ENCODE results near the gene RPTOR. TPM values are rescaled to one million over a fixed set of nuclear protein-coding genes. Genes with fewer than 3 reads are reported as not detected.

Gene RPTOR
- total RNA-seq, 1 experiment from 2014 or later = 26.3 TPM

- DNase-seq (ENCODE audit: low spot score) = no peak
Observed at GRCh38 chr17:80923211-80924110, 378.8 kb downstream of the RPTOR start.

GRCh38 chr17:80924111-80924806 is 379.6 kb downstream of the RPTOR start:
- no peak for DNase-seq (ENCODE audit: low spot score)

GRCh38 chr17:80924807-80925610 is 380.4 kb downstream of the RPTOR start:
- no peak for DNase-seq (ENCODE audit: low spot score)

- DNase-seq (ENCODE audit: low spot score) = no peak
Observed at GRCh38 chr17:80925688-80926335, 381.2 kb downstream of the RPTOR start.

- DNase-seq (ENCODE audit: low spot score) = no peak
Observed at GRCh38 chr17:80926591-80927250, 382.1 kb downstream of the RPTOR start.

DNA sequence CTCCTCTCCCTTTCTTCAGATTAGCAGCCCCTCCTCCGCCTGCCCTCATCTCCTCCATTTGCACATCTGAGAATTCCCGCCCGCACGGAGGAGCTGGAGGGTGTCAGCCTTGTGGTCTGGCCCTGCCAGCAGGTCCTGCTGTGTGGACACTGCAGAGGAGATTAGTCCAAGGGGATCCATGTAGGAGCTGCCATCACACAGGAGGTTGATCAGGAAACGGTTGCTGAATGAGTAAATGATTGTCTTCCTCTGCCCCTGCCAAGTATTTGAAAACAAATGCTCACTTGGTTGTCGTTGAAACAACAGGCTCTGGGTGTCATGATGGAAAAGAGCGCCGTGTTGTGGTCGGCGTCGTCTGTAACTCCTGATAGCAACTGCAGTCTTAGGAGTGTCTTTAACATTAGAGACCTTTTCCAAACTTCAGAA is 383.2 kb downstream of the RPTOR start:
- no peak for DNase-seq (ENCODE audit: low spot score)

GRCh38 chr17:80929449-80929848 is 384.8 kb downstream of the RPTOR start:
- no peak for DNase-seq (ENCODE audit: low spot score)

GRCh38 chr17:80930335-80931279 is 386.0 kb downstream of the RPTOR start:
- no peak for DNase-seq (ENCODE audit: low spot score)

- DNase-seq (ENCODE audit: low spot score) = no peak
Observed at GRCh38 chr17:80931421-80932265, 387.0 kb downstream of the RPTOR start.

- DNase-seq (ENCODE audit: low spot score) = no peak
Observed at GRCh38 chr17:80935526-80935925, 390.9 kb downstream of the RPTOR start.

GRCh38 chr17:80936218-80936617 is 391.6 kb downstream of the RPTOR start:
- no peak for DNase-seq (ENCODE audit: low spot score)

DNA sequence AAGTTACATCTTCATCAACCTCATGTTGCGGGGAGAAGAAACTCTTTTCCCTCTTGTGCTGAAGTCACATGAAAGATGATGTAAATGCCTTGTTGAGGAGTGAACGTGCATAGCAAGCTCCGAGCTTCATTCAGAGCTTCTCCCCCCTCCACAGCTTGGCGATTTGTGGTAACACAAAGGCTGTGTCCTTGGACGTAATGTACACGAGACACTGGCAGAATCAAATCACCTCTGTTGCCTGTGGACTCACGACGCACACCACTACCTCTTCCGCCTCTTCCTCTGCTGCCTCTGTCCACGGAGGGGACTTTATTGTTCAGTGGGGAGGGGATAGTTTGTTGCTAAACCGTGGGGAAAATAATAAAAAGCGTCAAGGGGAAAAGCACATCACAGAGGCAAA is 392.1 kb downstream of the RPTOR start:
- DNase-seq (ENCODE audit: low spot score) = no peak

- no peak for DNase-seq (ENCODE audit: low spot score)
Observed at GRCh38 chr17:80937462-80938381, 393.1 kb downstream of the RPTOR start.

- no peak for DNase-seq (ENCODE audit: low spot score)
Observed at GRCh38 chr17:80938556-80938955, 393.9 kb downstream of the RPTOR start.

DNA sequence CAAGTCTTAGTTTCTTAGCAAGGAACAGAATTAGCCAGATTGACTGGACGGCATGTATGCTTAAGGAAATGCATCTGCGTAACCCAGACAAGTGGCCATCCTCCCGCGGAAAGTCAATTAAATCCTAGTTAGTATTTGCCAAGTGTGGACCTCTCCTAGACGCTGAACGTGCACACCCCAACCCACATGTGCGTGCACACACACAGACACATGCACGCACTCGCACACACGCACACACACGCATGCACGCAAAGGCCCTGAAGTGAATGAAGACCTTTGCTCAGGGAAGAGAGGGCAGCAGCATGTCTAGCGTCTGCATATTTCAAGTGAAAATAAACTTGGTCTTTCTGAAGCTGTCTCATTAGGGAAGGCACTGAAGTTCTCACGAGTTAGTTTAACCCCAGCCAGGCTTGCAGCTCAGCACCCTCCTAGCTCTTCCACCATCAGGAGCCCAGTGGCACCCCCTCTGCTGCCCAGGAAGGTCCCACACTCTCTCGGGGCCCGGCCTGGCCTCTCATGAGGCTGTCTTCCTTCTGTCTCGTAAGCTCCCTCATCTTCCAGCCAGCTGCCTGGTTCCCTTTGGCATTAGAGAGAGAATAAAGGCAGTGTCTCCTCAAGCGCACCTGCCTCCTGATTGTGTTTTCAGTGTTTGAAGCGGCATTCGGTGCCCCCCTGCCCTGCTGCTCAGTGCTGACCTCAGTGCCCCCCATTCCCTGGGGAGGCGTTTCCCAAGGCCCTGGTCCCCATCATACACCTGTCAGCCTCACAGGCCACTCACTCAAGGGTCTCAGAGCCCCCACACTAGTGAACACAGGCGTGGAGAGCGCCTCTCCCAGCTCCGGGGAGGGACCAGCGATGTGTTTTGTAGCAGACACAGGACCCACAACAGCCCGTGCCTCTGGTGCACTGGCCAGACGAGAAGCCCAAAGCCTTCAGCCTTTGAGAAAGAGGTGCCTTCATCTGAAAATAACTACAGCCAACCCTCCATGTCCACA is 394.8 kb downstream of the RPTOR start:
- no peak for DNase-seq (ENCODE audit: low spot score)
